Esophagus squamous epithelium (tissue), 4 donors: ENCODE results near the gene SHISA4.

Source experiments
- CTCF ChIP-seq, 6 experiments: fragments of 450-650 bp in 4 of 6; fragments of 200-600 bp in 2 of 6; sonication (generic) in 2 of 6; IDR thresholded peaks; one replicate each; pipeline ENCODE4 v1.5.1; 2016 to 2019; ENCODE audit warnings: antibody characterized with exemption in 6 of 6, mild to moderate bottlenecking in 4 of 6, moderate library complexity in 4 of 6
- POLR2A ChIP-seq, 4 donors: fragments of 450-650 bp; IDR thresholded peaks; one replicate each; pipeline ENCODE4 v1.6.1; 2017; ENCODE audit warnings: antibody characterized with exemption in 4 of 4, mild to moderate bottlenecking in 4 of 4, moderate library complexity in 3 of 4

GRCh38 chr1:201889090-201889968 is 631 bp downstream of the SHISA4 start:
- TF ChIP-seq CTCF (IDR thresholded peaks at IDR 0.05) (no peak), POLR2A (IDR thresholded peaks at IDR 0.05) (no peak)
